Body of pancreas (tissue), 4 donors: Measurements from ENCODE around the gene NXNL1.

Source experiments
- CTCF ChIP-seq, 7 experiments: fragments of 450-650 bp in 4 of 7; fragments of 200-600 bp in 3 of 7; sonication (generic) in 3 of 7; IDR thresholded peaks; one replicate each; pipeline ENCODE4 v1.5.1; 2016 to 2019; ENCODE audit warnings: antibody characterized with exemption in 7 of 7
- POLR2A ChIP-seq, 3 donors: fragments of 450-650 bp; IDR thresholded peaks; one replicate each; pipeline ENCODE4 v1.6.1; 2016; ENCODE audit warnings: antibody characterized with exemption in 3 of 3, mild to moderate bottlenecking in 2 of 3

DNA sequence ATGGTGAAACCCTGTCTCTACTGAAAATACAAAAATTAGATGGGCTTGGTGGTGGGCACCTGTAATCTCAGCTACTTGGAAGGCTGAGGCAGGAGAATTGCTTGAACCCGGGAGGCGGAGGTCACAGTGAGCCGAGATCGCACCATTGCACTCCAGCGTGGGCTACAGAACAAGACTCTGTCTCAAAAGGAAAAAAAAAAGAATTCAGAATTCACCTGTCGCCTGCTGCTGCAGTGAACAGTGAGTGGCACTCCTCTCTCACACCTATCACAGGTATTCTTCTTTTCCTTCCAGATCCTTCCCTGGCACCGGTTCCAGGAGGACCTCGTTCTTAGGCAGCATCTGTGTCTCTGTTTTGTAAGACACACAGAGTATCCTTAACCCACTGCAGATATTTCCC lies 46.6 kb downstream of the NXNL1 start:
- no peak for TF ChIP-seq CTCF (IDR thresholded peaks at IDR 0.05)
- TF ChIP-seq POLR2A (IDR thresholded peaks at IDR 0.05), result no peak
